K562 (cell line): ENCODE results near the gene SLC1A4. TPM values are rescaled to one million over a fixed set of nuclear protein-coding genes. Genes with fewer than 3 reads are reported as not detected.

ENCODE experiments used
- BRCA1 ChIP-seq, 2 experiments: fragments of 450-650 bp in 1 of 2; sonication (generic) in 1 of 2; formaldehyde crosslinking in 1 of 2; IDR thresholded peaks; 2 replicates each; pipeline versions ENCODE4 v1.5.0 to v1.6.1; 2017 to 2020; ENCODE audit warnings: mild to moderate bottlenecking in 1 of 2, missing genetic modification reagents in 1 of 2
- CEBPB ChIP-seq: fragments of 450-650 bp; IDR thresholded peaks from 2 replicates; pipeline ENCODE4 v1.6.1; 2016; ENCODE audit warnings: missing genetic modification characterization, missing compliant biosample characterization
- CHCHD3 ChIP-seq: fragments of 250-450 bp; sonication (Bioruptor Pico); IDR thresholded peaks from 2 replicates; pipeline ENCODE4 v2.1.2; 2022; ENCODE audit warnings: mild to moderate bottlenecking
- MGA ChIP-seq: fragments of 450-650 bp; IDR thresholded peaks from 2 replicates; pipeline ENCODE4 v1.6.1; 2016; ENCODE audit warnings: mild to moderate bottlenecking, moderate library complexity
- POLR2B ChIP-seq: fragments of 450-650 bp; IDR thresholded peaks from 2 replicates; pipeline ENCODE4 v1.6.1; 2018; ENCODE audit warnings: low read depth; ENCODE audit not compliant: partially characterized antibody
- RFX5 ChIP-seq: IDR thresholded peaks from 2 replicates; pipeline ENCODE4 v1.6.1; 2011; ENCODE audit warnings: low read depth, mild to moderate bottlenecking, improper control_type of control experiment, low read length
- SREBF1 ChIP-seq: fragments of 150-350 bp; IDR thresholded peaks from 2 replicates; pipeline ENCODE4 v1.6.1; 2014; ENCODE audit warnings: antibody characterized with exemption, low read depth, low read length, borderline replicate concordance
- TAF7 ChIP-seq: fragments of 450-650 bp; IDR thresholded peaks from 2 replicates; pipeline ENCODE4 v1.6.1; 2016; ENCODE audit warnings: missing genetic modification characterization, missing compliant biosample characterization
- TCF7L2 ChIP-seq: fragments of 150-350 bp; IDR thresholded peaks from 2 replicates; pipeline ENCODE4 v1.6.1; 2016; ENCODE audit warnings: low read depth, mild to moderate bottlenecking, low read length, moderate library complexity
- TFAM ChIP-seq: fragments of 250-450 bp; sonication (Bioruptor Pico); conservative IDR thresholded peaks from 2 replicates; pipeline ENCODE4 v1.5.0; 2021; ENCODE audit warnings: mild to moderate bottlenecking, moderate library complexity
- U2AF2 ChIP-seq: fragments of 200-400 bp; formaldehyde crosslinking; optimal IDR thresholded peaks from 2 replicates; pipeline ENCODE3; 2017; ENCODE audit warnings: low read depth, mild to moderate bottlenecking, low read length
- XRCC5 ChIP-seq: fragments of 200-400 bp; formaldehyde crosslinking; IDR thresholded peaks from 2 replicates; pipeline ENCODE4 v1.6.1; 2017; ENCODE audit warnings: low read depth, mild to moderate bottlenecking, low read length
- ZBED1 ChIP-seq: IDR thresholded peaks from 2 replicates; pipeline ENCODE4 v1.6.1; 2014
- ZFPM2 ChIP-seq: fragments of 250-450 bp; sonication (Bioruptor Pico); IDR thresholded peaks from 2 replicates; pipeline ENCODE4 v1.5.1; 2022; ENCODE audit warnings: mild to moderate bottlenecking
- ZNF707 ChIP-seq: fragments of 250-450 bp; sonication (Bioruptor Pico); conservative IDR thresholded peaks from 2 replicates; pipeline ENCODE4 v1.8.0; 2022; ENCODE audit warnings: inconsistent platforms, mild to moderate bottlenecking, moderate library complexity
- polyA plus RNA-seq, 8 experiments: library from polyadenylated mRNA; depleted of rRNA in 4 of 8; stranded (reverse) in 5 of 8; unstranded in 3 of 8; fragments of >200 nt; fragmentation: Nextera tagmentation in 2 of 8; fragmentation: Illumina TruSeq in 1 of 8; extraction: Ambion mirVana in 2 of 8; extraction: Trizol in 1 of 8; gene quantifications; 2 replicates each; pipeline versions ENCODE4 v1.2.1 to v1.2.3, GENCODE V29; 2011 to 2014; ENCODE audit warnings: inconsistent platforms in 1 of 8, missing spikeins in 1 of 8
- total RNA-seq, 7 experiments: library from RNA; depleted of rRNA in 6 of 7; stranded (reverse); fragments of >200 nt in 6 of 7; fragmentation: Illumina TruSeq in 2 of 7; extraction: Trizol in 2 of 7; gene quantifications; 2 replicates each; pipeline versions ENCODE4 v1.2.1 to v1.2.3, GENCODE V29; 2011 to 2021; ENCODE audit warnings: low replicate concordance in 1 of 7

SLC1A4 gene
- total and polyA plus RNA-seq, 9 of the 15 experiments (the other 6 are each of a cell fraction or from before 2014, with no cell fraction given), result 4.4 to 24.0 (median 10.9) TPM

GRCh38 chr2:65026154-65026553 is 37.0 kb downstream of the SLC1A4 start (continued):
- no peak for TF ChIP-seq MGA
- TF ChIP-seq ZBED1, result no peak
- no peak for TF ChIP-seq XRCC5
- no peak for TF ChIP-seq BRCA1 (IDR thresholded peaks at IDR 0.05)
- no peak for TF ChIP-seq BRCA1 (CRISPR knock-in tag; IDR thresholded peaks at IDR 0.05)
- TF ChIP-seq TAF7 (tag), result no peak
- TF ChIP-seq TFAM (CRISPR knock-in tag), result no peak
- TF ChIP-seq CHCHD3 (CRISPR knock-in tag), result no peak
- no peak for TF ChIP-seq POLR2B
- no peak for TF ChIP-seq ZFPM2 (CRISPR knock-in tag)
- TF ChIP-seq ZNF707 (CRISPR knock-in tag), result no peak
- TF ChIP-seq TCF7L2, result no peak
- TF ChIP-seq CEBPB, result no peak
- TF ChIP-seq U2AF2, result no peak
- TF ChIP-seq SREBF1, result no peak
- TF ChIP-seq RFX5, result no peak
- TF ChIP-seq, all 486 proteins: peak for 0
